Testis (tissue), 3 donors: ENCODE data around the gene FBXO24. TPM values are rescaled to one million over a fixed set of nuclear protein-coding genes. Genes with fewer than 3 reads are reported as not detected.

ENCODE experiments used
- DNase-seq: peaks from one replicate; pipeline ENCODE4 v3.0.0-alpha.2; 2019
- H3K27ac ChIP-seq, 2 donors: fragments of 200-600 bp; sonication (generic); one replicate each; pipeline ENCODE4 v1.5.1; 2019
- H3K27me3 ChIP-seq: fragments of 200-600 bp; sonication (generic); one replicate; pipeline ENCODE4 v1.5.1; 2019
- H3K36me3 ChIP-seq: fragments of 200-600 bp; sonication (generic); one replicate; pipeline ENCODE4 v1.5.1; 2017; ENCODE audit warnings: low read depth; ENCODE audit errors: missing control alignments
- H3K4me1 ChIP-seq: fragments of 200-600 bp; sonication (generic); one replicate; pipeline ENCODE4 v1.5.1; 2019
- H3K4me3 ChIP-seq, 2 donors: fragments of 200-600 bp; sonication (generic); one replicate each; pipeline ENCODE4 v1.5.1; 2017 to 2019
- H3K9me3 ChIP-seq: fragments of 200-600 bp; sonication (generic); one replicate; pipeline ENCODE4 v1.5.1; 2017
- CTCF ChIP-seq, 3 experiments: fragments of 450-650 bp in 2 of 3; fragments of 200-600 bp in 1 of 3; sonication (generic) in 1 of 3; IDR thresholded peaks; one replicate each; pipeline ENCODE4 v1.5.1; 2016 to 2019; ENCODE audit warnings: antibody characterized with exemption in 3 of 3, mild to moderate bottlenecking in 2 of 3, moderate library complexity in 1 of 3
- POLR2A ChIP-seq: fragments of 450-650 bp; IDR thresholded peaks from one replicate; pipeline ENCODE4 v1.6.1; 2017; ENCODE audit warnings: antibody characterized with exemption, mild to moderate bottlenecking, moderate library complexity
- WGBS, 2 donors: methylation state at CpG; one replicate each; pipeline ENCODE4 v1.1.5; 2018; 5-methylcytosine and 5-hydroxymethylcytosine counted together
- intact Hi-C: fragments of 100-400 bp; cut with DNase I; formaldehyde crosslinking; loops from one replicate; pipeline ENCODE4 v1.15.1; 2023; ENCODE audit warnings: low total_unique reads
- polyA plus RNA-seq: library from polyadenylated mRNA; stranded (reverse); fragments of 350-450 nt; fragmentation: Illumina TruSeq; extraction: RNeasy Lipid Tissue Mini Kit (QIAGEN cat#74804); gene quantifications from one replicate; pipeline ENCODE4 v1.2.3, GENCODE V29; 2014; ENCODE audit warnings: low read depth, low replicate concordance; ENCODE audit not compliant: insufficient read depth
- total RNA-seq, 2 donors: library from RNA; depleted of rRNA; stranded (reverse); fragments of >200 nt; gene quantifications; one replicate each; pipeline ENCODE4 v1.2.3, GENCODE V29; 2016

Gene FBXO24
- total and polyA plus RNA-seq, 3 donors from 2014 or later: 37.5 to 112 (median 74.5) TPM

GRCh38 chr7:100567031-100567730 lies 18.9 kb upstream of the FBXO24 start:
- 39 to 57% methylated on average over 7 to 12 of the region's 12 CpGs for WGBS, 2 donors
- no peak for TF ChIP-seq CTCF (IDR thresholded peaks at IDR 0.05)
- no peak for TF ChIP-seq POLR2A
- Histone ChIP-seq H3K4me1 (peaks cover 41% of the 10 kb centered on the region), H3K27ac (peak overlapping the region; percentile 46 to 83), H3K27me3 (no peaks in the 10 kb centered on the region), H3K4me3 (no peak overlapping the region), H3K36me3 (no peaks in the 10 kb centered on the region), H3K9me3 (no peaks in the 10 kb centered on the region)
- DNase-seq: no peak
- intact Hi-C loops: loop anchor here (5.0 kb wide), 1 partner anchor 125 kb away; the partner anchor contains the start of gene GIGYF1

- no peak overlapping the region for H3K4me3 ChIP-seq
- peaks cover 41% of the 10 kb centered on the region for H3K4me1 ChIP-seq
- WGBS, 2 donors: 27 to 47% methylated on average over 3 of the region's 3 CpGs
- no peaks in the 10 kb centered on the region for H3K27me3 ChIP-seq
- no peaks in the 10 kb centered on the region for H3K36me3 ChIP-seq
- H3K9me3 ChIP-seq: no peaks in the 10 kb centered on the region
- no peak for DNase-seq
- intact Hi-C loops: loop anchor here (5.0 kb wide), 1 partner anchor 125 kb away; the partner anchor contains the start of gene GIGYF1
- TF ChIP-seq CTCF (IDR thresholded peaks at IDR 0.05) (no peak), POLR2A (no peak)
- H3K27ac ChIP-seq: peak overlapping the region; percentile 46 to 83
Measured at GRCh38 chr7:100567751-100568175, 18.4 kb upstream of the FBXO24 start.

GRCh38 chr7:100568176-100568895 lies 17.8 kb upstream of the FBXO24 start:
- 63 to 66% methylated on average over 5 to 11 of the region's 11 CpGs for WGBS, 2 donors
- Histone ChIP-seq H3K27me3 (no peaks in the 10 kb centered on the region), H3K36me3 (no peaks in the 10 kb centered on the region), H3K4me3 (no peak overlapping the region), H3K4me1 (peaks cover 41% of the 10 kb centered on the region), H3K9me3 (no peaks in the 10 kb centered on the region), H3K27ac (peak overlapping the region in 1 of 2 donors; percentile 83)
- no peak for TF ChIP-seq CTCF (IDR thresholded peaks at IDR 0.05)
- no peak for TF ChIP-seq POLR2A
- DNase-seq: peak; percentile 78
- intact Hi-C loops: loop anchor here (5.0 kb wide), 1 partner anchor 124 kb away; the partner anchor contains the start of gene GIGYF1

- no peaks in the 10 kb centered on the region for H3K36me3 ChIP-seq
- 25 to 44% methylated on average over 16 to 36 of the region's 36 CpGs for WGBS, 2 donors
- intact Hi-C loops: loop anchor here (5.0 kb wide), 1 partner anchor 123 kb away; the partner anchor contains the start of gene GIGYF1
- H3K4me3 ChIP-seq: peak overlapping the region; percentile 41 to 56
- TF ChIP-seq POLR2A: no peak
- TF ChIP-seq CTCF (IDR thresholded peaks at IDR 0.05): peak; percentile 10 to 29 (median 20)
- DNase-seq: peak; percentile 86
- H3K9me3 ChIP-seq: no peaks in the 10 kb centered on the region
- H3K27me3 ChIP-seq: no peaks in the 10 kb centered on the region
- H3K27ac ChIP-seq: peak overlapping the region; percentile 81 to 83
- peaks cover 38% of the 10 kb centered on the region for H3K4me1 ChIP-seq
Measured at GRCh38 chr7:100568896-100569844, 17.0 kb upstream of the FBXO24 start.
